ENCODE measurements around the gene ARFGAP2. TPM values are rescaled to one million over a fixed set of nuclear protein-coding genes. Genes with fewer than 3 reads are reported as not detected.

Gene ARFGAP2
- total RNA-seq, 1 donor from 2014 or later: 51.1 TPM

DNA sequence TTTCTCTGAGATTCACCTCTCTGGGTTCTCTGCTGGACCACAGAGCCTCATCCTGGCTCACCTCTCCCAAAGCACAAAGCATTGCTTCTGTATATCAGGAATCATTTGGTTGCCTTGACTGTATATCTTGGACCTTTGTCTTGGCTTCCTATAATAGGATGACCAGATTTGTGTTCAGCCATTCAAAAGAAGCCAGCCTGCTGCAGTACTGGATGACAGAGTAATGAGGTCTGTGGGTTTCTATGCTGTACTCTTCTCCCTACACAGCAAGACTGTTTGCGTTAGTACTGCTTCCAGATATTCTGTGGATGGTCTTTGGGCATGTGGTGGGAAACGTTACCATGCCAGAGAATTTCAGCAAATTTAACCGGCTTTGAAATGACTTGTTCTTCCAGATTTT, 39.8 kb downstream of the ARFGAP2 start:
- H3K4me3 Mint-ChIP-seq (ENCODE audit: unreplicated experiment): no peak overlapping the region
- H3K27ac Mint-ChIP-seq (ENCODE audit: unreplicated experiment): no peak overlapping the region
- no peaks in the 10 kb centered on the region for H3K4me1 Mint-ChIP-seq (ENCODE audit: low read depth)
- TF ChIP-seq, protein P1, sequence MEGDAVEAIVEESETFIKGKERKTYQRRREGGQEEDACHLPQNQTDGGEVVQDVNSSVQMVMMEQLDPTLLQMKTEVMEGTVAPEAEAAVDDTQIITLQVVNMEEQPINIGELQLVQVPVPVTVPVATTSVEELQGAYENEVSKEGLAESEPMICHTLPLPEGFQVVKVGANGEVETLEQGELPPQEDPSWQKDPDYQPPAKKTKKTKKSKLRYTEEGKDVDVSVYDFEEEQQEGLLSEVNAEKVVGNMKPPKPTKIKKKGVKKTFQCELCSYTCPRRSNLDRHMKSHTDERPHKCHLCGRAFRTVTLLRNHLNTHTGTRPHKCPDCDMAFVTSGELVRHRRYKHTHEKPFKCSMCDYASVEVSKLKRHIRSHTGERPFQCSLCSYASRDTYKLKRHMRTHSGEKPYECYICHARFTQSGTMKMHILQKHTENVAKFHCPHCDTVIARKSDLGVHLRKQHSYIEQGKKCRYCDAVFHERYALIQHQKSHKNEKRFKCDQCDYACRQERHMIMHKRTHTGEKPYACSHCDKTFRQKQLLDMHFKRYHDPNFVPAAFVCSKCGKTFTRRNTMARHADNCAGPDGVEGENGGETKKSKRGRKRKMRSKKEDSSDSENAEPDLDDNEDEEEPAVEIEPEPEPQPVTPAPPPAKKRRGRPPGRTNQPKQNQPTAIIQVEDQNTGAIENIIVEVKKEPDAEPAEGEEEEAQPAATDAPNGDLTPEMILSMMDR (IDR thresholded peaks at IDR 0.05): no peak
- H3K9me3 Mint-ChIP-seq (ENCODE audit: low read depth): no peaks in the 10 kb centered on the region
- H3K27me3 Mint-ChIP-seq (ENCODE audit: low read depth): no peaks in the 10 kb centered on the region
- peaks cover 13% of the 10 kb centered on the region for H3K36me3 Mint-ChIP-seq (ENCODE audit: low read depth)
- no peak for DNase-seq (ENCODE audit: low spot score)

DNA sequence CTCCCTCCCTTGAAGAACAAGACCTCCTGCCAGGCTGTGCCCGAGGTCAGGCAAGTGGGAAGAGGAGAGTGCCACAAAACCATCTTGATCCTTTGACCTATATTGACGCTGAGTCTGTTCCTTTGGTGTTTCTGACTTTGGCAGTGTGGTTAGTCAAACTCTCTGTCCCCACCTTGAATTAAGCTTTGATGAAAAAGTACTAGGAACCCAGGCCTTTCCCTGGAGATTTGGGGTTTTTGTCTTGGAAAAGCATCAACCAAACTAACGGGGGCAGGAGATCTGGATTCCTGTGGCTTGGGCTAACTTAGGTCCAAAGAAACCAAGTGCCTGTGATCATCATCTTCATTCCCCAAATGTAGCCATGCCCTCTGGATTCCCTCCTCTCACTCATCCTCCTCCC, 40.4 kb downstream of the ARFGAP2 start:
- Mint-ChIP-seq H3K27ac (ENCODE audit: unreplicated experiment) (no peak overlapping the region), H3K9me3 (ENCODE audit: low read depth) (no peaks in the 10 kb centered on the region), H3K4me1 (ENCODE audit: low read depth) (no peaks in the 10 kb centered on the region), H3K4me3 (ENCODE audit: unreplicated experiment) (no peak overlapping the region), H3K27me3 (ENCODE audit: low read depth) (no peaks in the 10 kb centered on the region), H3K36me3 (ENCODE audit: low read depth) (peaks cover 13% of the 10 kb centered on the region)
- no peak for DNase-seq (ENCODE audit: low spot score)
- TF ChIP-seq, protein P1 (IDR thresholded peaks at IDR 0.05): no peak

DNA sequence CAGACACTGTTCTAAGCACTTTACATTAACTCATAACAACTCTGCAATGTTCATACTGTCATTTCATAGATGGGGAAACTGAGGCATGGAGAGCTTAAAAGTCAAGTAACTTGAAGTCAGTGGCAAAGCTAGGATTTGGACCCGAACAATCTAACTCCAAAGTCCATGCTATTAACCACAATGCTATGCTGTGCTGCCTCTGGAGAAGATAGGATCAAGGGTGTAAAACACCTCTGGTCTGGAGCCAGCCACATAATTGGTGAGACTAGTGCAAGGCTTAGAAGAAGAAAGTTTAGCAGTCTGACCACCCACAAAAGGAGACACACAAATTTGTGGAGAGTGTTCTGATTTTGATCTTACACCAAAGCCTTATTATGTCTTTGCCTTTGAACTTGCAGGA, 43.7 kb downstream of the ARFGAP2 start:
- no peaks in the 10 kb centered on the region for H3K4me1 Mint-ChIP-seq (ENCODE audit: low read depth)
- peaks cover 8% of the 10 kb centered on the region for H3K36me3 Mint-ChIP-seq (ENCODE audit: low read depth)
- no peak overlapping the region for H3K27ac Mint-ChIP-seq (ENCODE audit: unreplicated experiment)
- H3K27me3 Mint-ChIP-seq (ENCODE audit: low read depth): no peaks in the 10 kb centered on the region
- DNase-seq (ENCODE audit: low spot score): no peak
- TF ChIP-seq, protein P1 (IDR thresholded peaks at IDR 0.05): no peak
- H3K4me3 Mint-ChIP-seq (ENCODE audit: unreplicated experiment): no peak overlapping the region
- H3K9me3 Mint-ChIP-seq (ENCODE audit: low read depth): no peaks in the 10 kb centered on the region

DNA sequence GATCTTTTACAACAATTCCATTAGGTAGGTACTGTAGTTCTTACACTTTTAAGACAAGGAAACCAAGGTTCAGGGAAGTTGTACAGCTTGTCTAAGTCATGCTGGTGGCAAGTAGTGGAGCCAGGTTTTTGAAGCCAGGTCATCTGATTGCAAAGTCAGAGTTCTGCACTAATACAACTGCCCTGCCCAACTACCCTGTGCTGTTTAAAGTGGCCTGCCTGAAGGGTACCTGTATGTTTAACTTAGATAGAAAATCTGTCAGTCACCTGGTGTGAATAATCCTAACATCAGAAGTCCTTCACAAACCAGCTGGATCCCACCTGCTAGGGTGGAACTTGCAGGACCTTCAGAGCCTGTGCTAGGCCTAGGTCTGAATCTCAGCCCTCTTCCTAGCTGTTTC, 44.2 kb downstream of the ARFGAP2 start:
- H3K4me1 Mint-ChIP-seq (ENCODE audit: low read depth): no peaks in the 10 kb centered on the region
- no peaks in the 10 kb centered on the region for H3K9me3 Mint-ChIP-seq (ENCODE audit: low read depth)
- no peaks in the 10 kb centered on the region for H3K27me3 Mint-ChIP-seq (ENCODE audit: low read depth)
- no peak overlapping the region for H3K4me3 Mint-ChIP-seq (ENCODE audit: unreplicated experiment)
- peaks cover 3% of the 10 kb centered on the region for H3K36me3 Mint-ChIP-seq (ENCODE audit: low read depth)
- no peak overlapping the region for H3K27ac Mint-ChIP-seq (ENCODE audit: unreplicated experiment)
- no peak for DNase-seq (ENCODE audit: low spot score)
- TF ChIP-seq, protein P1 (IDR thresholded peaks at IDR 0.05): no peak

DNA sequence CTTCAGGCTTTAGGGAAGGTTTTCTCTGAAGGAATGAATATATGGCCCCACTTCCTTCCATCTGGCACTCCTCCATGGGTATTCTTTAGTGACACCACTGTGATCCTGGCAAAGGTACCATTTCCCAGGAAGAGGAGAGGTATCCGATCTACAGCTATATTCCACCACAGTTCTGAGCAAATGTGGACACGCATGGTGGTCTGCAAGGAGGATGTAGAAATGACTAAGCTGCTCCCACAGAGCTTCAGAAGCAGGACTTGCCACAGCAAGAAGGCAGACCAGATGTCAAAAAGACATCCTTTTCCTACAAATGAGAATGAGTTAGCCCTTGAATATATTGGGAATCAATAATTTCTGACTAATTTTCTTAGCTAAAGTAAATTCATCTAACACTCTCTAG, 45.5 kb downstream of the ARFGAP2 start:
- H3K9me3 Mint-ChIP-seq (ENCODE audit: low read depth): no peaks in the 10 kb centered on the region
- TF ChIP-seq, protein P1 (IDR thresholded peaks at IDR 0.05): no peak
- no peaks in the 10 kb centered on the region for H3K4me1 Mint-ChIP-seq (ENCODE audit: low read depth)
- no peak for DNase-seq (ENCODE audit: low spot score)
- H3K36me3 Mint-ChIP-seq (ENCODE audit: low read depth): no peaks in the 10 kb centered on the region
- H3K4me3 Mint-ChIP-seq (ENCODE audit: unreplicated experiment): no peak overlapping the region
- H3K27ac Mint-ChIP-seq (ENCODE audit: unreplicated experiment): no peak overlapping the region
- no peaks in the 10 kb centered on the region for H3K27me3 Mint-ChIP-seq (ENCODE audit: low read depth)

Data from chondrocyte (in vitro differentiated cells).